Urothelium cell line (cell line): ENCODE results near the gene LEP.

Experiments used
- DNase-seq: peaks from one replicate; pipeline ENCODE4 v3.0.0; 2011; ENCODE audit warnings: low spot score, mixed read lengths
- FAIRE-seq: peaks from 2 replicates; lab custom pipeline; 2011; peaks lifted over from hg19 to GRCh38; lab: Jason Lieb, UNC

LEP gene

DNA sequence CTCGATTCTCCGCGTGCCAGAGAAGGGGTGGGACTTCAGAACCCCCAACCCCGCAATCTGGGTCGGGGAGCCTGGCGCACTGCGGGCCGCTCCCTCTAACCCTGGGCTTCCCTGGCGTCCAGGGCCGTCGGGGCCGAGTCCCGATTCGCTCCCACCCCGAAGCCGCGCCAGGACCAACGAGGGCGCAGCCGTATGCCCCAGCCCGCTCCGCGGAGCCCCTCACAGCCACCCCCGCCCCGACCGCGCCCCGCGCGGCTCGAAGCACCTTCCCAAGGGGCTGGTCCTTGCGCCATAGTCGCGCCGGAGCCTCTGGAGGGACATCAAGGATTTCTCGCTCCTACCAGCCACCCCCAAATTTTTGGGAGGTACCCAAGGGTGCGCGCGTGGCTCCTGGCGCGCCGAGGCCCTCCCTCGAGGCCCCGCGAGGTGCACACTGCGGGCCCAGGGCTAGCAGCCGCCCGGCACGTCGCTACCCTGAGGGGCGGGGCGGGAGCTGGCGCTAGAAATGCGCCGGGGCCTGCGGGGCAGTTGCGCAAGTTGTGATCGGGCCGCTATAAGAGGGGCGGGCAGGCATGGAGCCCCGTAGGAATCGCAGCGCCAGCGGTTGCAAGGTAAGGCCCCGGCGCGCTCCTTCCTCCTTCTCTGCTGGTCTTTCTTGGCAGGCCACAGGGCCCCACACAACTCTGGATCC is at the start of gene LEP:
TSS of gene LEP (plus strand) at position 583 of the 691 bp plus-strand sequence. CDS start 10,741 bp downstream, outside the sequence.
- FAIRE-seq (no peak), DNase-seq (no peak)

DNA sequence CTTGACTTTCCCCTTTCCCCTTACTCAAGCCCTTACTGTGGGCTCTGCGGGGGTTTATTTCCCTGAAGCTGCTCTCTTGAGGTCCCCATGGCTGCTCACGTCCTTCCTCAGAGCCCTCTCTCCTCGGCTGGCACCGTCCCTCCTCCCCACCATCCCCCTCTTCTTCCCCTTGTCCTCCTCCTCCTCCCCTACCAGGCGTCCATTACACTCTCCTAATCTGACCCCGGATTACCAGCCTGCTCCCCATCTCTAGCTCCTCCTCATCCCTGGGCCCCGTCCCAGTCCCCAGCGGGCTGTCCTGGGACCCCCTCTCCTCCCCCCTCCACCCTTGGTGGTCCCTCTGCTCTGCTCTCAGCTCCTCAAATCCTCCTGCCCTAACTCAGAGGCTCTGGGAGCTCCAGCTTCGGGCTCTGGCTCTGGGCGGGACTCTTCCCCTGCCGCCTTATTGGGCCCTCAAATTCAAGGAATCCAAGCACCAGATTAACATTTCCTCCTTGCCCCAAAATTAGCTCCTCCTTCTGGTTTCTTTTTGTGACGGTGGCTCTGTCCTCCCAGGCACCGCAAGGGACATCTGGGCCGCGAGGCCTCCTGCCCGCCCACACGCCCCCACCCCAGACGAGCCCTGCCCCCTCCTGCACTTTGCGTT is 48.5 kb upstream of the LEP start:
- DNase-seq: no peak
- FAIRE-seq: no peak

DNA sequence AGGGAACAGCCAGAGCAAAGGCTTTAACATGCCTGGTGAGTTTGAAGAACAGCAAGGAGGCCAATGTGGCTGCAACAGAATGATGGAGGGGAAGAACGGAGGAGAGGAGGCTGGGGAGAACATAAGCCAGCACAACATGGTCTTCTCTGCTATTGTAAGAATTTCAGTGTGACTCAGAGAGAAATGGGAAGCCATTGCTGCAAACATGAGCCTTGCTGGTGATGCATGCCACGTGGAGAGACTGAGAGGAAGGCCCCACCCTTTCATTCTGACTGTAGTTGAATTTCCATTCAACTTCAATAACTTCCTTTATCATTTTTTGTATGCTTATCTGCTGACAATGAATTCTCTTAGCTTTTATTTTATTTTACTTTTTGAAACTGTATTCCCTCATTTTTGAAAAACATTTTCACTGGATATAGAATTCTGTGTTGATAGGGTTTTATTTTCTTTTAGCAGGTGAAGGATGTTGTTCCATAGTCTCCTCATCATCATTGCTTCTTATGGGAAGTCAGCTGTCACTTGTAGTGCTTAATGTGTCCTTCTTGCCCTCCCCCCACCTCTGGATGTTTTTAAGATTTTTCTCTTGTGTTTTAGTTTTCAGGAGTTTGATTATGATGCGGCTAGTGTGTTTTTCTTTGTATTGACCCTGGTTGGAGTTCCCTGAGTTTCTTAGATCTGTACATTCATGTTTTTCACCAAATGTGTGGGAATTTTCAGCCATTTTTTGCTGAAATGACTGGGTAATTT is 46.4 kb upstream of the LEP start:
- DNase-seq: no peak
- no peak for FAIRE-seq

DNA sequence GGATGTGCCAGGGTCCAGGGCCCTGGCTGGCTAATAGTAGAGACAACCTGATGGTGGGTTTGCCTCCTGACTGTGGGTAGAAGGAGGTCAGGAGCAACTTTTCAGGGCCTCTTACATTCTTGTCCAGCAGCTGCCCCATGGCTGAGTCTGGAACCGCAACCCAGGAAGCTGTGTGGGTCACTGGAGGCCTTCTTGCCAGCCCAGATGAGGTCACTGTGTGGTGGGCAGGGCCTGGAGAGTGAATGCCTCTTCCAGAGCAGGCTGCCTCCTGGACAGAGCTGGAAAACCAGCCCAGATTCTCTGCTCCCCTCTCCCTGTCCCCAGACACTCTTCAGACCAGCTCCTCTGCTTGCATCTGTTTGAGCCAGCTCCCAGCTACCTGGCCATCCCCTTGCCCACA is 43.5 kb upstream of the LEP start:
- FAIRE-seq: no peak

GRCh38 chr7:128197989-128198580 is 43.0 kb upstream of the LEP start:
- FAIRE-seq (no peak), DNase-seq (no peak)

More for the DNA sequence above, 43.5 kb upstream of the LEP start:
- DNase-seq: no peak

- FAIRE-seq: no peak
- no peak for DNase-seq
These were observed 40.7 kb upstream of the LEP start for GRCh38 chr7:128200376-128200775.

- FAIRE-seq (no peak), DNase-seq (no peak)
These were observed 39.9 kb upstream of the LEP start for GRCh38 chr7:128201067-128201689.

DNA sequence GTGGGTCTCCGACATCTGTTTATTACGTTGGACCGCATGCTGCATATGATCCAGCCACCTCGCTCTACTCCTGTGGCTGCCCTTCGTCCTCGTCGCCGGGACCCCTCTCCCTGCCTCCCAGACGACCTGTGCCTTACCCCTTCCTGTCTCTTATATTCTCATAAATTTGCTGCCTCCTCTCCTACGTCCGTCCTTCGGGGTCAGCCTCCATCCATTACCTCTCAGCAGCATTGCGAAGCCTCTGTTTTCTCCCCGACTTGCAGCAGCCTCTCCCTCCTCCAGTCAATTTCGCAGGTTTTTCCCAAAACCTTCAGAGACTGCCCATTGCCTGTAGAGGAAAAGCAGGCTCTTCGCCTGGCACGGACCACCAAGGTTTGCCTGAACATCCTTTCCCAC is 39.4 kb upstream of the LEP start:
- no peak for DNase-seq
- FAIRE-seq: no peak

- FAIRE-seq (no peak), DNase-seq (no peak)
These were observed 38.7 kb upstream of the LEP start for GRCh38 chr7:128202287-128202957.

GRCh38 chr7:128203047-128203491 is 38.0 kb upstream of the LEP start:
- FAIRE-seq (no peak), DNase-seq (no peak)

GRCh38 chr7:128203710-128204214 is 37.3 kb upstream of the LEP start:
- FAIRE-seq: no peak

GRCh38 chr7:128204455-128204854 is 36.6 kb upstream of the LEP start:
- FAIRE-seq: no peak
- no peak for DNase-seq

More at GRCh38 chr7:128203710-128204214, 37.3 kb upstream of the LEP start:
- DNase-seq: no peak

DNA sequence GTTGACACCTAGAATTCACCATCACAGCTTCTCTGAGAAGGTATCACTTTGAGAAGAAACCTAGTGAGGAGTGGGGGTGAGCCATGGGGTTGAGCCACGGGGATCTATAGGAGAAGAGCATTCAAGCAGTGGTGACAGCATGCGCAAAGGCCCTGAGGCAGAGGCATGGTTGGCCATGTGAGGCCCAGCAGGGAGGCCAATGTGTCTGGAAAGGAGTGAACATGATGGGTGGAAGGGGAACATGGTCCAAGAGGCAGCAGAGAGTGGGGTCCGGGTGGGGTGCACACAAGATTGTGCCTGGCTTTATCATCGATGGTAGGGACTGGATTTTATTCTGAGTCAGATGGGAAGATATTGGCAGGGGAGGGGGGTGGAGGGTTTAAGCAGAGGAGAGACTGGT is 36.0 kb upstream of the LEP start:
- no peak for DNase-seq
- no peak for FAIRE-seq

DNA sequence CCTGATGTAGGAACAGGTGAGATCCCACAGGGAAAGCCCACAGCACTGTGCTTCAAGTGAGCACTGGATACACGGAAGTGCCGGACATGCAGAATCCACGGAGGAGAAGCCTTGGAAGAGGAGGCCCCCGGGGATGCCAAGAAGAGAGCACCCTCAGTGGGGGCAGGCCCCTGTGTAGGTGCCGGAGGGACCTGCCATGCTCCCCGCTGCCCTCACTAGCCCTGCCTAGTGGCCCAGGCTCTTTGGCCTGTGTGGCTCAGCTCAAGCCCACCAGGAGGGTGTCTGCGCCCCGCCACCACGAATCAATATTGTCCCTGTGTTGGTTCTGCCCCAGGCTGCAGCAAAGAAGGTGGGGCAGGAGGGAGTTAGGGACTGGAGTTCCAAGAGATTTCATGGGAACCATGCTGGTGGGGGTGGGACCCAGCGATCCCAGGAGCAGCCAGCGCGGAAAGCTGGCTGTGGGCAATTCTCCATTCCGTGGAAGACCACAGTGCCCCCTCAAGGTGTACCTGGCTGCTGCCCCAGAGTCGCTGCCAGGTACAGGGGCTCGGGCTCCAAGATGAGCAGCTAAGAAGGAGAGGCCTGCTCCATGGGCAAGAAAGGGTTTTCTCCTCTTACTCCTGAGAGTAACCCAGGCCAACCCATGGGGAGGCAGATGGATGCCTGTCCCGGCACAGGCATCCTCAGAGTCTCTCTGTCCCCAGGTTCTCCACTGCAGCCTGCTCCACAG is 34.9 kb upstream of the LEP start:
- FAIRE-seq (no peak), DNase-seq (no peak)

DNA sequence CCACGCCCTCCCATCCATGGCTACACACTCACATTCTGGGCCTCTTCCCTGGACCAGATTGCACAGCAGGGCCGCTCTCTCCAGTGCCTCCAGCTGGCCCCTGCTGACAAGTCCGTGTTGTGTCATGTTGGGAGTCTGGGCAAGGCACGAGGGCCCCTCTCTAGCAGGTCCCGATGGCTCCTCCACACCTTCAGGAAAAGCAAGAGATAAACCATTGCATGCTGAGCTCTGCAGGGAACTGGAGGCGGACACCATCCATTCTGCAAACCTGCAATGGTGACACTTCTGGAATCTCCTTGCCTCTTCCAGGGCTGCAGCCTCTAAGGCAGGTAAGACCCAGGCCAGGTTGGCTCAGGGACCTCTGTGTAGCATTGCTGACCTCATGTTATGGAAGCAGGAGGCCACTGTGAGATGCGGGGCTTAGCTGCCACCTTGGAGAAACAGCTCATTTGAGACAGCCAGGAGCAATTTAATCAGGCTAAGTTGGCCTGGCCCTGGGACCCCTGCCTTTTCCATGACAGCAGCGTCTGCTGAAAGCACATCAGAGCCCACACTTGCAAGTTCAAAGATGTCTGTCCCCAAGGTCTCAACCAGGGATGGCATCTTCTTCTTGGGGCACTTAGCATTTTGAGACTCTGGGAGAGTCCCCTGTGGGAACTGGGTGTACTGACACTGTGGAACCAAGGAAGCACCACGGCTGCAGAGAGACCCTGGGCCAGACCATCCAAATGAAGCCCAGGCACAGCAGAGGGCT is 34.2 kb upstream of the LEP start:
- FAIRE-seq (no peak), DNase-seq (no peak)

DNA sequence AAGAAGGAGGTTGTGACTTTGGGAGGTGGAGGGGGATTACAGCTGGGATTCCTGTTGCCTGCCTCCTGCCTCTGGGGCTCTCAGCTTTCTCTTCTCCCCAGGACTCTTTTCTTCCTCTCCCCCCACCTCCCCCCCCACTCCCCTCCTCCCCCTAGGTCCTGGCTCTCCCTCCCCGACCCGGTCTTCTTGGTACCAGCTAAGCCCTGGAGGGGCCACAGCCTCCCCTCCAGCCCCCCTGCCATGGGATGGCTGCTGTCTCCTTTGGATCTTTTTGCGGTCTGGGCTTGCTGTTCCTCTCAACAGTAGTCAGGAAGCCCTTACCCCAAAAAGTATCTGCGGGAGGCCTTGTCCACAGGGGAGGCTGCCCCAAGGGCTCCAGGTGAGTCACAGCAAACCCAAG is 33.5 kb upstream of the LEP start:
- FAIRE-seq: no peak
- no peak for DNase-seq

GRCh38 chr7:128209229-128210035 is 31.6 kb upstream of the LEP start:
- FAIRE-seq (peak; percentile 58), DNase-seq (peak; percentile 71)

- DNase-seq: no peak
- FAIRE-seq: no peak
These were observed 31.1 kb upstream of the LEP start for GRCh38 chr7:128210036-128210347.
